IPS DF 19.7 (cell line): ENCODE measurements around the gene DNTTIP2.
"Not testable (repeated sequence)": the region's sequence is repeated elsewhere in the genome, so short reads cannot be mapped to it uniquely, and the experiment has no call there.

ENCODE experiments used
- DNase-seq: peaks from one replicate; pipeline ENCODE4 v3.0.0-alpha.2; 2013; ENCODE audit warnings: low read depth, low spot score

Gene DNTTIP2

DNA sequence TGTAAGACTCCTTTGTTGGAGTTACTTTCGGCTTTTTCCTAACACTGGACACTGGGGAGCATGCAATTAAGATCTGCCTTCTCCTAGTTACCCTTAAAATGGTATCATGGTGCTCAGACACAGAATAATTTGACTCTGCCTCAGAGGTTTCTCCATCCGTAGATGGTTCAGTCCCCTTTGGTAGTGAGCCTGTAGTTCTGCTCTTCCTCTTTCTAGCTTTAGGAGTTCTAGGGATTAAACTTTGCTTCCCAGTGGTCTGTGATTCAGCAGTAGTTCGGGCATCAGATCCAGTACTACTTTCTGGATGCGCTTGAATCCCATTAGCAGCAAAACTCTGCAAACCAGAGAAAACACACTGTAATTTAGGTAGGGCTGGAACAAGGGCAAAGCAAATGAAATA, 1.5 kb downstream of the DNTTIP2 start:
- DNase-seq, result no peak

GRCh38 chr1:93876244-93876643, 2.8 kb downstream of the DNTTIP2 start:
- no peak for DNase-seq

GRCh38 chr1:93874025-93874651, 4.9 kb downstream of the DNTTIP2 start:
- no peak for DNase-seq

DNA sequence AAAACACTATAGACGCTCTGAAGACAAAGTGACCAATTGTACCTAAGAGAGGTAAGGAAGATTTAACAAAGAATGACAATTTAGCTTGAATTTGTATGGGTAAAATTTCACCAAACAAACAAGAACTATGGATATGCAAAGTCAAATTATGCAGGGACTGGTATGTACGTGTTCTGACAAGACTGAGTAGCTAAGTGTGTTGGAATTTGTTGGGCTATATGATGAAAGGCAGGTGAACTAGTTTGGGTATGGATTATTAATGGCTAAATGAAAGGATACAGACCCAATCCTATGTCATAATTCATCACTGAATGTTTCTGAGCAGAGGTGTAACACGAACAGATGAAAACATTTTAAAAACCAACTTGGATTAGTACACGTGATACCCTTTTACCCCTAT, 7.6 kb downstream of the DNTTIP2 start:
- DNase-seq, result no peak

GRCh38 chr1:93869653-93870052, 9.4 kb downstream of the DNTTIP2 start:
- no peak for DNase-seq

DNA sequence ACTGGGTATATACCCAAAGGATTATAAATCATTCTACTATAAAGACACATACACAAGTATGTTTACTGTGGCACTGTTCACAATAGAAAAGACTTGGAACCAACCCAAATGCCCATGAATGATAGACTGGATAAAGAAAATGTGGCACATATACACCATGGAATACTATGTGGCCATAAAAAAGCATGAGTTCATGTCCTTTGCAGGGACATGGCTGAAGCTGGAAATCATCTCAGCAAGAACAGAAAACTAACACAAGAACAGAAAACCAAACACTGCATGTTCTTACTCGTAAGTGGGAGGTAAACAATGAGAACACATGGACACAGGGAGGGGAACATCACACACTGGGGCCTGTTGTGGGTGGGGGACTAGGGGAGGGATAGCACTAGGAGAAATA, 10.5 kb downstream of the DNTTIP2 start:
- not testable (repeated sequence) for DNase-seq

DNA sequence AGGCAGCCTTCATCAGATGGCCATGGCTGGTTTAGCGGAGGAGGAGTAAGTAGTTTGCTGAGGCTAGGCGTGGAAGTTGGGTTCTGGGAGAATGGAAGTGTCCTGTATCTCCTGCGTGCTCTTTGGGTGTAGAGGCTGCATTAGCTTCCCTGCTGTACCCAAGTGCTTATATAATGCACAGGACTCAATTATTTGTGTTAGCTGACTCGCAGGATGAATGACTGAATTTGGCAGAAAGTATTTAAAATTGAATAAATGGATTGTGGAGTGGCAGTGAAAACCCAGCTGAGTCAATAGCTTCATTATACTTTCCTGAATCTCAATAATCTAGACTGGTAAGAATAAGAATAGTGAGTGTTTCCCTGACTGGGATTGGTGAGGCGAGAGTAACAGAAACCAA, 13.8 kb downstream of the DNTTIP2 start:
- DNase-seq, result no peak

- DNase-seq, result no peak
Measured at GRCh38 chr1:93864175-93864574, 14.8 kb downstream of the DNTTIP2 start.

GRCh38 chr1:93857653-93858052, 21.4 kb downstream of the DNTTIP2 start:
- DNase-seq, result not testable (repeated sequence)

GRCh38 chr1:93855983-93856382, 23.0 kb downstream of the DNTTIP2 start:
- not testable (repeated sequence) for DNase-seq

- DNase-seq, result no peak
Measured at GRCh38 chr1:93853940-93854339, 25.1 kb downstream of the DNTTIP2 start.

- DNase-seq, result no peak
Measured at GRCh38 chr1:93851878-93852277, 27.1 kb downstream of the DNTTIP2 start.

DNA sequence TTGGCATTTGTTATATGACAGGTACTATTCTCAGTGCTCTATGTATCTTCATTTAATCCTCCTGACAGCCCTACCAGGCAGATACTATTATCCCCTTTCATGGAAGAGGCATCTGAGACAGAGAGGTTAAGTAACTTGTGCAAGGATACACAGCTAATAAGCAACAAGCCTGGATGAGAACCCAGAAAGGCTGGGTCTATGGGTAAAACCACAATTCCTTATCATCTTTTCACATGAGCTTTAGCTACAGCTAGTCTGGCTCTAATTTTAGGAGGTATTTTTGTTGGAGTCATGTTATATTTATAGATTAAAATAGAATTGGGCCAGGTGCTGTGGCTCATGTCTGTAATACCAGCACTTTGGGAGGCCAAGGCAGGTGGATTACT, 27.7 kb downstream of the DNTTIP2 start:
- DNase-seq, result no peak

- DNase-seq, result not testable (repeated sequence)
Measured at GRCh38 chr1:93850687-93851326, 28.2 kb downstream of the DNTTIP2 start.

DNA sequence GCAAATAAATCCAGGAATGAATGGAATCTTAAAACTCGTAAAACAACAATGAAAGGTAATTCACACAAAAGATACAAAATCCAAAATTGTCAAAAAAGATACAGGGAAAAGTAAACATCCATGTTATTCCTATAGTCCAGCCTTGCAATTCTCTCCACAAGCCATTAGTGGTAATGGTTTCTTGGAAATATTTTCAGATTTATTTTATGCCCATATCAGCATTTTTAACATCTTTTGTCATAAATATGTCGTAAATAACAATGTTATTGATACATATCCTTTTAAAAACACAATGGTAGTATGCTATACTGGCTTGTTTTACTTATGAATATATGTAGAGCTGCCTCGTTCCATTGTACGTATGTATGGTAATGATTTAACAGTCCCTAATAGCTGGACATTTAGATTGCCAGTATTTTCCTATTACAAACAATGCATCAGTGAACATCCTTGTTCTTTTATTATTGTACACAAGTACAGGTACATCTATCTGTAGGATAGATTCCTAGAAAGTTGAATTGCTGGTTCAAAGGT, 30.6 kb downstream of the DNTTIP2 start:
- no peak for DNase-seq

DNA sequence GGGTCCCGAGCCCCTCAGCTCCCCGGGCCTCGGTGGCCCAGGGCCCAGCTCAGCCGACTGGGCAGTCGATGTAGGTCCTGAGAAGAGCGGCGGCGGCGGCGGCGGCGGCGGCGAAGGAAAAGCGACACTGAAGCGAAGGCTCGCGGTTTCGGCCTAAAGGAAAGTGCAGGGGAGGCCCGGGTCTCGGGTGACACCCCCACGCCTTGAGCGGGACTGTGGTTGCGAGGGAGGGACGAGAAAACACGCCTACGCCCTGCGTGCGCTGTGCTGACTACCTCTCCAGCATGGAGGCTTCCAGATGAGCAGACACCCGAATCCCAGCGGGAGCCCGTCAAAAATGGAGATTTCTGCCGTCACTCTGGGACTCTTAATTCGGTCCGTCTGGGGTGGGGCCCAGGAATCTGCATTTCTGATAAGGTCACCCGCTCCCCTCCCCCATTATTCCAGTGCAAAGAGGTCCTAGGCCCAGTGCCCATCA, 31.2 kb downstream of the DNTTIP2 start:
- DNase-seq, result no peak

- DNase-seq, result no peak
Measured at GRCh38 chr1:93846992-93847810, 31.8 kb downstream of the DNTTIP2 start.

- no peak for DNase-seq
Measured at GRCh38 chr1:93846206-93846991, 32.6 kb downstream of the DNTTIP2 start.

DNA sequence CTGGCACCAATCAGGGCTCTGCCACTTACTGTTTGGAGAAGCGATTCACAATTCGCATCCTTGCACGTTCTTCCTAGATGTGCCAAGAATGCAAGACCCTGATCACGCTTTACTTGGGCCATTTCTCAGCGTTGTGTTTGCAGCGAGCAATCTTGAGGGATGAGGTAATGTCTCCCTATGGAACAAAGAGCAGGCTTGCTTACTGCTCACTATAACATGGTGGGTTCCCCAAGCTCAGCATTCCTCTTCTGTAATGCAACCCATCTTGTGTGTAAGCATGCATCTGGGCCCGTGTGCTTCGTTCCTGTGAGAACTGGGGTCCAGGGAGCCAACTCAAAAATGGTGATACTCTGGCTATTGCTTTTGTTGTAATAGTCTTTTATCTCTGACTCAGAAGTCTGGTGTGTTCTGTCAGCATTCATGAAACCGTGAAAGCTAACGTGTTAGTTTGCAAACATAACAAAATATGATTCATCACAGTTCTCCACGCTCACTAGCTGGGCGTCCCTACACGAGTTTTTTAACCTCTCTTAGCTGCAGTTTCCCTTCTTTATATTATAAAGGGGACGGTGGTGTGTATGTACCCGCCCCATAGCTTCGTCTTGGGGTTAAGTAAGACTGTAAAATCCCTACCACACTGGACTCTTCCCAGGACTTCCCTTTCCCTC, 33.3 kb downstream of the DNTTIP2 start:
- no peak for DNase-seq

DNA sequence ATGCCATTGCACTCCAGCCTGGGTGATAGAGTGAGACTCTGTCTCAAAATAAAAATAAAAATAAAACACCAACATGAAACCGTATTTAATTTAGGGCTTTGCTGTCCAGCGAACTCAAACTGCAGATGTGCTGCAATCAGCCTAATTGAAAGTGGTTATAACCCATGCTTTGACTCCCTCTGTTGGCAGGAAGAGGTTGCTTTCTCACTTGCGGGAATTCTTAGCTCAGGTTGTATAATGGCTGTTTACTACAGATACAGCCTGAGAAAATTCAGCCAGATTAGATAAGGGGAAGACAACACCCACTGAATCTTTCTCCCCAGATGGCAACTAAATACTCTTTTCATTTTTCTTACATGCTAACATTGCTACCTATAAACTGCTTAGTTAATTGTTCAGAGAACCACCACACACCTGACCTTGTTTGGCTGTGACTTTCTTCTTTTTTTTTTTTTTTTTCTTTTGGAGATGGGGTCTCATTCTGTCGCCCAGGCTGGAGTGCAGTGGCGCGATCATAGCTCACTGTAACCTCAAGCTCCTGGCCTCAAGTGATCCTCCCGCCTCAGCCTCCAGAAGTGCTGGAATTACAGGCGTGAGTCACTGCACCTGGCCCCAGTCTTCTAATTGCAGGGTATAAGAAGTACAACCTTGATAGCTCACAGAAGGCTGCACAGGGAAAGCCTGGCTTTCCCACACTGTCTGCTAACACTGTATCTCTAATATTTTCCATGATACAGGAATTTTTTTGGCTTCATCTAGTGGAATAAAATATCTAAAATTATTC, 34.6 kb downstream of the DNTTIP2 start:
- no peak for DNase-seq
